Thymus (tissue), 11 donors: ENCODE data around the gene KSR1. TPM values are rescaled to one million over a fixed set of nuclear protein-coding genes. Genes with fewer than 3 reads are reported as not detected.
"Not testable (repeated sequence)": the region's sequence is repeated elsewhere in the genome, so short reads cannot be mapped to it uniquely, and the experiment has no call there.

Experiments used
- DNase-seq, 9 donors: peaks; one replicate each; pipeline ENCODE4 v3.0.0-alpha.2; 2013; ENCODE audit warnings: low spot score in 9 of 9, low read depth in 6 of 9, missing footprints in 1 of 9
- H3K27ac ChIP-seq, 2 donors: one replicate each; pipeline ENCODE4 v1.5.1; 2013; ENCODE audit warnings: control low read depth in 1 of 2, low read depth in 1 of 2, low read length in 1 of 2, mild to moderate bottlenecking in 1 of 2, moderate library complexity in 1 of 2
- H3K27me3 ChIP-seq, 2 donors: one replicate each; pipeline ENCODE4 v1.5.1; 2013; ENCODE audit warnings: low read length in 1 of 2; ENCODE audit not compliant: control insufficient read depth in 2 of 2, insufficient read depth in 1 of 2
- H3K36me3 ChIP-seq, 2 donors: one replicate each; pipeline ENCODE4 v1.5.1; 2013; ENCODE audit warnings: low read length in 1 of 2, mild to moderate bottlenecking in 1 of 2, moderate library complexity in 1 of 2; ENCODE audit not compliant: control insufficient read depth in 2 of 2, insufficient read depth in 2 of 2
- H3K4me1 ChIP-seq, 2 donors: one replicate each; pipeline ENCODE4 v1.5.1; 2013; ENCODE audit warnings: low read length in 2 of 2; ENCODE audit not compliant: control insufficient read depth in 2 of 2, insufficient read depth in 2 of 2
- H3K4me3 ChIP-seq, 2 donors: one replicate each; pipeline ENCODE4 v1.5.1; 2013; ENCODE audit warnings: low read length in 2 of 2, control low read depth in 1 of 2, mild to moderate bottlenecking in 1 of 2
- H3K9me3 ChIP-seq, 2 donors: one replicate each; pipeline ENCODE4 v1.5.1; 2013; ENCODE audit warnings: low read length in 1 of 2, mild to moderate bottlenecking in 1 of 2; ENCODE audit not compliant: control insufficient read depth in 2 of 2, insufficient read depth in 1 of 2
- WGBS: extraction: QIAGEN DNeasy Blood & Tissue Kit; methylation state at CpG from one replicate; pipeline ENCODE4 v1.1.7; 2013; 5-methylcytosine and 5-hydroxymethylcytosine counted together
- polyA plus RNA-seq: library from polyadenylated mRNA; stranded (reverse); fragments of 200-250 nt; gene quantifications from one replicate; pipeline ENCODE4 v1.2.3, GENCODE V29; 2013
- total RNA-seq: library from RNA; stranded (reverse); fragments of 120-200 nt; gene quantifications from one replicate; pipeline ENCODE4 v1.2.4, GENCODE V29; 2013
- donor health status: healthy.

The KSR1 gene
- total and polyA plus RNA-seq, 2 donors: 12.5 to 32.8 TPM

GRCh38 chr17:27415120-27415795, 41.0 kb upstream of the KSR1 start:
- Histone ChIP-seq H3K27ac (no peak overlapping the region), H3K4me1 (no peaks in the 10 kb centered on the region), H3K36me3 (no peaks in the 10 kb centered on the region), H3K9me3 (no peaks in the 10 kb centered on the region), H3K4me3 (no peak overlapping the region), H3K27me3 (no peaks in the 10 kb centered on the region)
- DNase-seq: no peak
- 83% methylated on average over 6 of the region's 6 CpGs for WGBS

- no peaks in the 10 kb centered on the region for H3K36me3 ChIP-seq
- no peak overlapping the region for H3K27ac ChIP-seq
- H3K4me1 ChIP-seq: no peaks in the 10 kb centered on the region
- WGBS: 97% methylated on average over 13 of the region's 13 CpGs
- H3K9me3 ChIP-seq: no peaks in the 10 kb centered on the region
- DNase-seq: no peak
- H3K27me3 ChIP-seq: no peaks in the 10 kb centered on the region
- H3K4me3 ChIP-seq: no peak overlapping the region
Measured at GRCh38 chr17:27417596-27418365, 38.5 kb upstream of the KSR1 start.

- no peak overlapping the region for H3K27ac ChIP-seq
- DNase-seq: no peak
- no peaks in the 10 kb centered on the region for H3K27me3 ChIP-seq
- no peaks in the 10 kb centered on the region for H3K36me3 ChIP-seq
- no peaks in the 10 kb centered on the region for H3K9me3 ChIP-seq
- H3K4me3 ChIP-seq: no peak overlapping the region
- WGBS: 93% methylated on average over 3 of the region's 3 CpGs
- no peaks in the 10 kb centered on the region for H3K4me1 ChIP-seq
Measured at GRCh38 chr17:27418366-27418615, 38.0 kb upstream of the KSR1 start.

GRCh38 chr17:27419156-27419555, 37.1 kb upstream of the KSR1 start:
- Histone ChIP-seq H3K4me3 (no peak overlapping the region), H3K36me3 (no peaks in the 10 kb centered on the region), H3K9me3 (no peaks in the 10 kb centered on the region)

GRCh38 chr17:27420211-27420950, 35.9 kb upstream of the KSR1 start:
- no peaks in the 10 kb centered on the region for H3K9me3 ChIP-seq
- H3K27ac ChIP-seq: no peak overlapping the region
- H3K27me3 ChIP-seq: no peaks in the 10 kb centered on the region
- no peaks in the 10 kb centered on the region for H3K36me3 ChIP-seq
- WGBS: 91% methylated on average over 9 of the region's 9 CpGs
- no peak overlapping the region for H3K4me3 ChIP-seq
- H3K4me1 ChIP-seq: no peaks in the 10 kb centered on the region
- no peak for DNase-seq

More at GRCh38 chr17:27419156-27419555, 37.1 kb upstream of the KSR1 start:
- H3K27me3 ChIP-seq: no peaks in the 10 kb centered on the region
- H3K4me1 ChIP-seq: no peaks in the 10 kb centered on the region
- DNase-seq: no peak
- H3K27ac ChIP-seq: no peak overlapping the region
- WGBS: 98% methylated on average over 4 of the region's 4 CpGs

GRCh38 chr17:27421111-27421510, 35.1 kb upstream of the KSR1 start:
- WGBS: 98% methylated on average over 10 of the region's 10 CpGs
- no peaks in the 10 kb centered on the region for H3K36me3 ChIP-seq
- DNase-seq: no peak

GRCh38 chr17:27421626-27422025, 34.6 kb upstream of the KSR1 start:
- not testable (repeated sequence) for H3K36me3 ChIP-seq, H3K27ac ChIP-seq, DNase-seq, H3K4me3 ChIP-seq, H3K4me1 ChIP-seq, H3K27me3 ChIP-seq, H3K9me3 ChIP-seq
- WGBS: 96% methylated on average over 6 of the region's 6 CpGs

More at GRCh38 chr17:27421111-27421510, 35.1 kb upstream of the KSR1 start:
- Histone ChIP-seq H3K27me3 (no peaks in the 10 kb centered on the region), H3K9me3 (no peaks in the 10 kb centered on the region), H3K4me1 (no peaks in the 10 kb centered on the region), H3K27ac (no peak overlapping the region), H3K4me3 (no peak overlapping the region)

- Histone ChIP-seq H3K4me1 (no peaks in the 10 kb centered on the region), H3K27me3 (no peaks in the 10 kb centered on the region), H3K9me3 (no peaks in the 10 kb centered on the region), H3K27ac (no peak overlapping the region), H3K36me3 (no peaks in the 10 kb centered on the region), H3K4me3 (no peak overlapping the region)
- WGBS: 97% methylated on average over 7 of the region's 7 CpGs
- no peak for DNase-seq
Measured at GRCh38 chr17:27422601-27423000, 33.6 kb upstream of the KSR1 start.

- H3K27me3 ChIP-seq: no peaks in the 10 kb centered on the region
- H3K4me1 ChIP-seq: no peaks in the 10 kb centered on the region
- no peak for DNase-seq
- H3K27ac ChIP-seq: no peak overlapping the region
- no peak overlapping the region for H3K4me3 ChIP-seq
- H3K9me3 ChIP-seq: no peaks in the 10 kb centered on the region
- 94% methylated on average over 3 of the region's 3 CpGs for WGBS
- no peaks in the 10 kb centered on the region for H3K36me3 ChIP-seq
Measured at GRCh38 chr17:27423651-27424050, 32.6 kb upstream of the KSR1 start.
